Omental fat pad (tissue), 4 donors: ENCODE data around the gene APOD. TPM values are rescaled to one million over a fixed set of nuclear protein-coding genes. Genes with fewer than 3 reads are reported as not detected.

Experiments used
- ATAC-seq: fragments of 150-250 bp; one replicate; pipeline ENCODE4 v1.9.1; 2016; ENCODE audit warnings: mild to moderate bottlenecking, moderate library complexity; ENCODE audit not compliant: low FRiP score
- DNase-seq: peaks from one replicate; pipeline ENCODE4 v3.0.0-alpha.2; 2019; ENCODE audit warnings: low spot score
- total RNA-seq, 4 donors: library from RNA; depleted of rRNA; stranded (reverse); fragments of >200 nt; gene quantifications; one replicate each; pipeline ENCODE4 v1.1.0, GENCODE V29; 2016
- TF ChIP-seq, protein P1 (sequence below), 3 donors: fragments of 450-650 bp; IDR thresholded peaks; one replicate each; pipeline ENCODE4 v1.5.1; 2016 to 2017; ENCODE audit warnings: antibody characterized with exemption in 3 of 3, mild to moderate bottlenecking in 3 of 3, moderate library complexity in 2 of 3

Gene APOD
- total RNA-seq, 4 donors from 2014 or later: 340 to 1,610 (median 888) TPM

DNA sequence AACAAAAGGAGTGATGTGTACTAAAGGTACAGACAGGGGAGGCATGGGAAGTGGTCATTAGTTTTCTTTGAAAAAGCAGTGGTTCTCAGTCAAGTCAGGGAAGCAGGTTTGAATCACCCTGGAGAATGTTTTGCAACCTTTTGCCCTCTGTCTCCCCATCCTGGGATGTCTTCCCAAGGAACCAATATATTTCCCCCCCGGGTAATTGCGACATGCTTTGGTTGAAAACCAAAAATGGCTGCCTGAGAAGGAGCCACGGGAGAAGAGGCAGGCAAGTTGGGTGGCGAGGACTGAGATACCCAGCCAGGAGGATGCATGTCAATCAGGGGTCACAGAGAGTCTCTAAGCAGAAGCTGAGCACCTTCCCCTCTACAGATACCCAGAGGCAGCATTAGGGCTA is 20.4 kb downstream of the APOD start:
- DNase-seq (no peak), ATAC-seq (no peak)
- TF ChIP-seq, protein P1, sequence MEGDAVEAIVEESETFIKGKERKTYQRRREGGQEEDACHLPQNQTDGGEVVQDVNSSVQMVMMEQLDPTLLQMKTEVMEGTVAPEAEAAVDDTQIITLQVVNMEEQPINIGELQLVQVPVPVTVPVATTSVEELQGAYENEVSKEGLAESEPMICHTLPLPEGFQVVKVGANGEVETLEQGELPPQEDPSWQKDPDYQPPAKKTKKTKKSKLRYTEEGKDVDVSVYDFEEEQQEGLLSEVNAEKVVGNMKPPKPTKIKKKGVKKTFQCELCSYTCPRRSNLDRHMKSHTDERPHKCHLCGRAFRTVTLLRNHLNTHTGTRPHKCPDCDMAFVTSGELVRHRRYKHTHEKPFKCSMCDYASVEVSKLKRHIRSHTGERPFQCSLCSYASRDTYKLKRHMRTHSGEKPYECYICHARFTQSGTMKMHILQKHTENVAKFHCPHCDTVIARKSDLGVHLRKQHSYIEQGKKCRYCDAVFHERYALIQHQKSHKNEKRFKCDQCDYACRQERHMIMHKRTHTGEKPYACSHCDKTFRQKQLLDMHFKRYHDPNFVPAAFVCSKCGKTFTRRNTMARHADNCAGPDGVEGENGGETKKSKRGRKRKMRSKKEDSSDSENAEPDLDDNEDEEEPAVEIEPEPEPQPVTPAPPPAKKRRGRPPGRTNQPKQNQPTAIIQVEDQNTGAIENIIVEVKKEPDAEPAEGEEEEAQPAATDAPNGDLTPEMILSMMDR (IDR thresholded peaks at IDR 0.05): no peak

DNA sequence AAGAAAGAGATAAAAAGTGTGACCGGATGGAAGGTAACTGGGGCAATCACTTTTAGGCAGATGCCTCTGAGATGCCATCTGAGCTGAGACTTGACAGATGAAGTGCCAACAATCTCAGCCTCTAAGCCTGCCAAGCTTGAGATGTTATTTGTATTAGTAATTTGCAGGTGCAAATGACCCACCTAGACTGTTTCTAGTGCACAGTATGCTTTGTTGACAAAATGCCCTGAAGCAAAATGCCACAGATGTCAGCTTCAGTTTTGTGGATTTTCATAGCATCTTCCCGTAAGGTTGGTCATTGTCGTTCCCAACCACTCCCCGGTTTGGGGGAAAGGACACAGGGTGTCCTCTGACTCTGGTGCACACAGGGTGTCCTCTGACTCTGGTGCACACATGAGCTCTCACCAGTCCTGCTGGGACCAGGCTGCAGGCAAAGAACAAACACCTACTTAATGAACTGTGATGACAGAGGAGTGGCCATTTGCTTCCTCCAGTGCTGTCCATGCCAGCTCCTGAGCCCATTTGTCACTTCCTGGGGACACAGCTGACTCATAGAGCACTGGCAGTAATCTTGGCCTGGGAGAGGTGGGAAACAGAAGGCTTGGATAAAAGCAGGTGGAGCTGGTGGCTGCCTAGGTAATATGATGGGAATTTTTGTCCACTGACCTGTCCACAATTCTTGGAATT is 23.9 kb downstream of the APOD start:
- TF ChIP-seq, protein P1 (IDR thresholded peaks at IDR 0.05): no peak
- DNase-seq (no peak), ATAC-seq (no peak)

DNA sequence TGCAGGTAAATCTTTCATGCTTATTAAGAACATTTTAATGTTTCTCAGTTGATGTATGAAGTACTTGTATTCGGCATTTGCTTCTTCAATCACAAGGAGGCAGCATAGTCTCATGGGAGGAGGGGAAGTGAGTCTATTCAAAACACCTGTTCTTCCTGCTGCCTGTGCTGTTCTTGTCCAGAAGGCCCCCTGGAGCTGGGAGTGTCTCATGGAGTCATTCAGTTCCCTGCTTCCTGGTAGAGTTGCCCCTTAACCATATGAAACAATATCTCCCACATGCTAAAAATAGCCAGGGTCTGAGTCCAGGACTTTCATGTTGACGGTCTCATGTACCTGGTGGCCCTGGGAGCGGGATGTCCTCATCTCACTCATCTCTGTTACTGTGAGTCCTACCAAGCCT is 25.1 kb downstream of the APOD start:
- no peak for DNase-seq
- TF ChIP-seq, protein P1 (IDR thresholded peaks at IDR 0.05): no peak
- ATAC-seq: no peak

DNA sequence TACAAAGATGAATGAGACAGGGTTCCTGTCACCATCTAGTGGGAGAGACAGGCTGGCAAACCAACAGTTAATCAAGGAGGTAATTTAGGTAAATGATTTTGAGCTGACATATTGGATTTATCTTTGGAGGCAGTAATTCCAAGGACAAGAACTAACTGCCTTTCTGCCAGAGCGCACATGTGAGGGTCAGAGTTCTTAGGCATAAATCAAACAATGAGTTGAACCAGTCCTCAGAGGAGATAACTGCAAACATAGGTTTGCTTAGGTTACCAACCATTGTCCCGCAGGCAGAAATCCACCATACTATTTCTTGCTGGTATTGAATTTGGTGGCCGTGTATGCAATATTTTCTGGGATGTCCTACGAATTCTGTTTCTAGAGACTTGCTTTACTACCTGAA is 26.4 kb downstream of the APOD start:
- TF ChIP-seq, protein P1 (IDR thresholded peaks at IDR 0.05): no peak

DNA sequence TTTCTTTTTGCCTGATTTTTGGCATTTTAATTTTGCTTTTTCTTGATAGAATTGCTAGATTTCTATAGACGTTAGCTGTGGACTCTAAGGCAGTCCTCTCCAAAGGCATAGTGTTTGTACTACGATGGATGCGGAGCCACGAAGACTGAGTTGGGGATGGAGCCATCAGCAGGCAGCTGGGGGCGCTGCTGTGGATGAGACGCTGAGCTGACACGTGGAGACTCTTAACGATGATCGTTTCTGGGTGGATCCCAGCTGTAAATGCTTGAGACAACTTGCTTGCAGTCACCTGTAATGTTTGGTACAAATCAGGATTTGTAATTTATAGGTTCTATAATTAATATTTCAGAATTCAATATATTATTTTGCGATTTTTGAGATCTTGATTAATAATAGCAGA is 27.4 kb downstream of the APOD start:
- TF ChIP-seq, protein P1 (IDR thresholded peaks at IDR 0.05): no peak
- ATAC-seq (no peak), DNase-seq (no peak)

More for the DNA sequence above, 26.4 kb downstream of the APOD start:
- no peak for ATAC-seq
- no peak for DNase-seq

DNA sequence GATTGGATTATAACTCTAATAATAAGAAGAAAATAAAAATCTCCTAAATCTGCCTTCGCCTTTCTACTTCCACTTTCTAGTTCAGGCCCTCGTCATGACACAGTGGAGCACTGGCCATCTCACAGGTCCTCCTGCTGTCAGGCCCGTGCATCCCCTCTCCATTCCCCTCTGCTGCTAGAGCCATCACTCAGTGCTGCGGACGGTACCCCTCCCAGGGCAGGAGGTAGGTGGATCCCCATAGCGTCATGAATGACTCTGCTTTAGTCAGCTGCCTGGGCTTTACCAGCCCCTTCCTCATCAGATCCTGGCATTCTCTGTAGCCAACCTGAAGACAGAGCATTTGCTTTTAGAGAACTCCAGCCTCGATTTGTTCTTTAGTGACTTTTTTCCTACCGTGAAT is 28.6 kb downstream of the APOD start:
- DNase-seq (no peak), ATAC-seq (no peak)
- TF ChIP-seq, protein P1 (IDR thresholded peaks at IDR 0.05): no peak

DNA sequence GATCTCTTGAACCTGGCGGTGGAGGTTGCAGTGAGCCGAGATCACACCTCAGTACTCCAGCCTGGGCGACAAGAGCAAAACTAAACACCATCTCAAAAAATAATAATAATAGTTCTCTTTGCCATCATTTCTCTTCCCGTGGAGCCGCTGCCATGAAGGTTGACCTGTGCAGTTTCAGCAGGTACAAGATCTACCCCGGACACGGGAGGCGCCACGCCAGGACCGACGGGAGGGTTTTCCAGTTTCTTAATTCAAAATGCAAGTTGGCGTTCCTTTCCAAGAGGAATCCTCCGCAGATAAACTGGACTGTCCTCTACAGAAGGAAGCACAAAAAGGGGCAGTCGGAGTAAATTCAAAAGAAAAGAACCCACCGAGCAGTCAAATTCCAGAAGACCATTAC is 29.3 kb downstream of the APOD start:
- TF ChIP-seq, protein P1 (IDR thresholded peaks at IDR 0.05): no peak
- no peak for DNase-seq
- ATAC-seq: no peak
